Liver (tissue), 9 donors: Measurements from ENCODE around the gene LCN2. TPM values are rescaled to one million over a fixed set of nuclear protein-coding genes. Genes with fewer than 3 reads are reported as not detected.
A peak's percentile ranks its signal among the peaks of the same experiment; 100 is the strongest.

ENCODE experiments used
- DNase-seq: peaks from one replicate; pipeline ENCODE4 v3.0.0-alpha.2; 2017; ENCODE audit warnings: low spot score
- H3K27ac ChIP-seq, 2 donors: one replicate each; pipeline ENCODE4 v1.7.0; 2013; ENCODE audit warnings: inconsistent platforms in 2 of 2, low read length in 2 of 2, control low read depth in 1 of 2, low read depth in 1 of 2, mild to moderate bottlenecking in 1 of 2
- H3K27me3 ChIP-seq, 4 donors: one replicate each; pipeline versions ENCODE4 v1.6.1 to v1.7.0; 2013; ENCODE audit warnings: low read length in 3 of 4, inconsistent platforms in 1 of 4, mild to moderate bottlenecking in 1 of 4, moderate library complexity in 1 of 4; ENCODE audit not compliant: control insufficient read depth in 4 of 4, insufficient read depth in 4 of 4
- H3K36me3 ChIP-seq, 4 donors: one replicate each; pipeline versions ENCODE4 v1.6.1 to v1.7.0; 2013; ENCODE audit warnings: low read length in 3 of 4, mild to moderate bottlenecking in 3 of 4, low read depth in 1 of 4, moderate library complexity in 1 of 4; ENCODE audit not compliant: control insufficient read depth in 4 of 4, insufficient read depth in 3 of 4
- H3K4me1 ChIP-seq, 4 donors: one replicate each; pipeline versions ENCODE4 v1.6.1 to v1.7.0; 2013; ENCODE audit warnings: low read length in 3 of 4, mild to moderate bottlenecking in 3 of 4, moderate library complexity in 1 of 4; ENCODE audit not compliant: control insufficient read depth in 4 of 4, insufficient read depth in 4 of 4
- H3K4me3 ChIP-seq, 3 donors: one replicate each; pipeline versions ENCODE4 v1.6.1 to v1.7.0; 2013; ENCODE audit warnings: low read length in 3 of 3, control low read depth in 1 of 3, low read depth in 1 of 3, mild to moderate bottlenecking in 1 of 3
- H3K9ac ChIP-seq, 2 donors: one replicate each; pipeline ENCODE4 v1.7.0; 2013; ENCODE audit warnings: low read length in 2 of 2, mild to moderate bottlenecking in 2 of 2, moderate library complexity in 2 of 2, control low read depth in 1 of 2, low read depth in 1 of 2
- H3K9me3 ChIP-seq, 4 donors: one replicate each; pipeline versions ENCODE4 v1.6.1 to v1.7.0; 2013; ENCODE audit warnings: low read length in 3 of 4; ENCODE audit not compliant: control insufficient read depth in 4 of 4
- ATF3 ChIP-seq: IDR thresholded peaks from 2 replicates; pipeline ENCODE4 v1.6.1; 2016; ENCODE audit warnings: antibody characterized with exemption
- CTCF ChIP-seq: fragments of 150-350 bp; IDR thresholded peaks from 2 replicates; pipeline ENCODE4 v1.5.1; 2017; ENCODE audit warnings: improper control_type of control experiment, low read depth, low read length; ENCODE audit not compliant: missing input control
- EGR1 ChIP-seq, 2 donors: IDR thresholded peaks; 2 replicates each; pipeline ENCODE4 v1.6.1; 2016 to 2018; ENCODE audit warnings: antibody characterized with exemption in 2 of 2, low read depth in 2 of 2
- FOXA1 ChIP-seq: IDR thresholded peaks from 2 replicates; pipeline ENCODE4 v1.6.1; 2016; ENCODE audit warnings: antibody characterized with exemption
- FOXA2 ChIP-seq: IDR thresholded peaks from 2 replicates; pipeline ENCODE4 v1.6.1; 2016; ENCODE audit warnings: antibody characterized with exemption
- GABPA ChIP-seq, 2 donors: IDR thresholded peaks in 1 of 2; conservative IDR thresholded peaks in 1 of 2; 2 replicates each; pipeline ENCODE4 v1.6.1; 2016; ENCODE audit warnings: antibody characterized with exemption in 2 of 2, mild to moderate bottlenecking in 1 of 2, moderate library complexity in 1 of 2
- HNF4A ChIP-seq, 2 donors: conservative IDR thresholded peaks; 2 replicates each; pipeline ENCODE4 v1.6.1; 2016; ENCODE audit warnings: antibody characterized with exemption in 2 of 2, mild to moderate bottlenecking in 2 of 2
- HNF4G ChIP-seq: IDR thresholded peaks from 2 replicates; pipeline ENCODE4 v1.6.1; 2016; ENCODE audit warnings: antibody characterized with exemption
- JUND ChIP-seq, 2 donors: IDR thresholded peaks; 2 replicates each; pipeline ENCODE4 v1.6.1; 2016; ENCODE audit warnings: antibody characterized with exemption in 2 of 2
- NR2F2 ChIP-seq: IDR thresholded peaks from 2 replicates; pipeline ENCODE4 v1.6.1; 2016; ENCODE audit warnings: antibody characterized with exemption
- RAD21 ChIP-seq, 2 donors: IDR thresholded peaks; 2 replicates each; pipeline ENCODE4 v1.6.1; 2016; ENCODE audit warnings: antibody characterized with exemption in 2 of 2, mild to moderate bottlenecking in 2 of 2
- RXRA ChIP-seq, 2 donors: IDR thresholded peaks; 2 replicates each; pipeline ENCODE4 v1.6.1; 2017 to 2018; ENCODE audit warnings: antibody characterized with exemption in 2 of 2, mild to moderate bottlenecking in 1 of 2
- SP1 ChIP-seq: IDR thresholded peaks from 2 replicates; pipeline ENCODE4 v1.6.1; 2018; ENCODE audit warnings: antibody characterized with exemption, mild to moderate bottlenecking
- TAF1 ChIP-seq: conservative IDR thresholded peaks from 2 replicates; pipeline ENCODE4 v1.6.1; 2016; ENCODE audit warnings: antibody characterized with exemption, mild to moderate bottlenecking
- YY1 ChIP-seq: IDR thresholded peaks from 2 replicates; pipeline ENCODE4 v1.6.1; 2016; ENCODE audit warnings: antibody characterized with exemption, mild to moderate bottlenecking
- WGBS: extraction: QIAGEN DNeasy Blood & Tissue Kit; methylation state at CpG from one replicate; pipeline ENCODE4 v1.1.7; 2013; 5-methylcytosine and 5-hydroxymethylcytosine counted together
- polyA plus RNA-seq, 2 donors: library from polyadenylated mRNA; stranded (reverse) in 1 of 2; unstranded in 1 of 2; fragments of 200-250 nt in 1 of 2; fragments of >200 nt in 1 of 2; fragmentation: Nextera tagmentation in 1 of 2; extraction: Ambion mirVana in 1 of 2; gene quantifications; one replicate each; pipeline versions ENCODE4 v1.2.1 to v1.2.3, GENCODE V29; 2013 to 2015
- total RNA-seq, 2 donors: library from RNA; depleted of rRNA; stranded (reverse); fragments of >200 nt; gene quantifications; one replicate each; pipeline ENCODE4 v1.2.3, GENCODE V29; 2014
- TF ChIP-seq, protein P1 (sequence below): IDR thresholded peaks from 2 replicates; pipeline ENCODE4 v1.6.1; 2016; ENCODE audit warnings: antibody characterized with exemption
- TF ChIP-seq, protein P2 (sequence below): IDR thresholded peaks from 2 replicates; pipeline ENCODE4 v1.6.1; 2016; ENCODE audit warnings: antibody characterized with exemption, mild to moderate bottlenecking
- TF ChIP-seq, protein P3 (sequence below): IDR thresholded peaks from 2 replicates; pipeline ENCODE4 v1.6.1; 2016; ENCODE audit warnings: antibody characterized with exemption
- donor health status: healthy.
- donor health status: healthy.
- donor health status: healthy.
- donor health status: healthy.
- donor health status: healthy.

Gene LCN2
- total and polyA plus RNA-seq, 4 donors: 7.0 to 64.5 (median 10.4) TPM

GRCh38 chr9:128116104-128117083 lies 32.9 kb upstream of the LCN2 start:
- Histone ChIP-seq H3K9me3 (no peaks in the 10 kb centered on the region), H3K27me3 (no peaks in the 10 kb centered on the region), H3K27ac (peak overlapping the region; percentile 89 to 93), H3K4me1 (peaks cover 11 to 35% (median 24%) of the 10 kb centered on the region in 4 donors), H3K4me3 (no peak overlapping the region), H3K9ac (no peak overlapping the region), H3K36me3 (peaks cover 0 to 8% (median 2%) of the 10 kb centered on the region in 4 donors)
- TF ChIP-seq NR2F2 (no peak), YY1 (no peak), RXRA (IDR thresholded peaks at IDR 0.05) (no peak), ATF3 (no peak), HNF4G (no peak), GABPA (IDR thresholded peaks at IDR 0.05 in 1 of 2, conservative IDR thresholded peaks at IDR 0.05 in 1 of 2) (no peak), TAF1 (no peak), CTCF (no peak), HNF4A (conservative IDR thresholded peaks at IDR 0.05) (no peak), SP1 (no peak), RAD21 (IDR thresholded peaks at IDR 0.05) (no peak), FOXA1 (no peak), FOXA2 (no peak), JUND (IDR thresholded peaks at IDR 0.05) (no peak), EGR1 (IDR thresholded peaks at IDR 0.05; ENCODE audit: low read depth in 2 of 2) (no peak)
- TF ChIP-seq, protein P1, sequence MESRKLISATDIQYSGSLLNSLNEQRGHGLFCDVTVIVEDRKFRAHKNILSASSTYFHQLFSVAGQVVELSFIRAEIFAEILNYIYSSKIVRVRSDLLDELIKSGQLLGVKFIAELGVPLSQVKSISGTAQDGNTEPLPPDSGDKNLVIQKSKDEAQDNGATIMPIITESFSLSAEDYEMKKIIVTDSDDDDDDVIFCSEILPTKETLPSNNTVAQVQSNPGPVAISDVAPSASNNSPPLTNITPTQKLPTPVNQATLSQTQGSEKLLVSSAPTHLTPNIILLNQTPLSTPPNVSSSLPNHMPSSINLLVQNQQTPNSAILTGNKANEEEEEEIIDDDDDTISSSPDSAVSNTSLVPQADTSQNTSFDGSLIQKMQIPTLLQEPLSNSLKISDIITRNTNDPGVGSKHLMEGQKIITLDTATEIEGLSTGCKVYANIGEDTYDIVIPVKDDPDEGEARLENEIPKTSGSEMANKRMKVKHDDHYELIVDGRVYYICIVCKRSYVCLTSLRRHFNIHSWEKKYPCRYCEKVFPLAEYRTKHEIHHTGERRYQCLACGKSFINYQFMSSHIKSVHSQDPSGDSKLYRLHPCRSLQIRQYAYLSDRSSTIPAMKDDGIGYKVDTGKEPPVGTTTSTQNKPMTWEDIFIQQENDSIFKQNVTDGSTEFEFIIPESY: no peak
- TF ChIP-seq, protein P2, sequence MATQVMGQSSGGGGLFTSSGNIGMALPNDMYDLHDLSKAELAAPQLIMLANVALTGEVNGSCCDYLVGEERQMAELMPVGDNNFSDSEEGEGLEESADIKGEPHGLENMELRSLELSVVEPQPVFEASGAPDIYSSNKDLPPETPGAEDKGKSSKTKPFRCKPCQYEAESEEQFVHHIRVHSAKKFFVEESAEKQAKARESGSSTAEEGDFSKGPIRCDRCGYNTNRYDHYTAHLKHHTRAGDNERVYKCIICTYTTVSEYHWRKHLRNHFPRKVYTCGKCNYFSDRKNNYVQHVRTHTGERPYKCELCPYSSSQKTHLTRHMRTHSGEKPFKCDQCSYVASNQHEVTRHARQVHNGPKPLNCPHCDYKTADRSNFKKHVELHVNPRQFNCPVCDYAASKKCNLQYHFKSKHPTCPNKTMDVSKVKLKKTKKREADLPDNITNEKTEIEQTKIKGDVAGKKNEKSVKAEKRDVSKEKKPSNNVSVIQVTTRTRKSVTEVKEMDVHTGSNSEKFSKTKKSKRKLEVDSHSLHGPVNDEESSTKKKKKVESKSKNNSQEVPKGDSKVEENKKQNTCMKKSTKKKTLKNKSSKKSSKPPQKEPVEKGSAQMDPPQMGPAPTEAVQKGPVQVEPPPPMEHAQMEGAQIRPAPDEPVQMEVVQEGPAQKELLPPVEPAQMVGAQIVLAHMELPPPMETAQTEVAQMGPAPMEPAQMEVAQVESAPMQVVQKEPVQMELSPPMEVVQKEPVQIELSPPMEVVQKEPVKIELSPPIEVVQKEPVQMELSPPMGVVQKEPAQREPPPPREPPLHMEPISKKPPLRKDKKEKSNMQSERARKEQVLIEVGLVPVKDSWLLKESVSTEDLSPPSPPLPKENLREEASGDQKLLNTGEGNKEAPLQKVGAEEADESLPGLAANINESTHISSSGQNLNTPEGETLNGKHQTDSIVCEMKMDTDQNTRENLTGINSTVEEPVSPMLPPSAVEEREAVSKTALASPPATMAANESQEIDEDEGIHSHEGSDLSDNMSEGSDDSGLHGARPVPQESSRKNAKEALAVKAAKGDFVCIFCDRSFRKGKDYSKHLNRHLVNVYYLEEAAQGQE: no peak
- TF ChIP-seq, protein P3, sequence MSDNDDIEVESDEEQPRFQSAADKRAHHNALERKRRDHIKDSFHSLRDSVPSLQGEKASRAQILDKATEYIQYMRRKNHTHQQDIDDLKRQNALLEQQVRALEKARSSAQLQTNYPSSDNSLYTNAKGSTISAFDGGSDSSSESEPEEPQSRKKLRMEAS: no peak
- no peak for DNase-seq
- WGBS: 82% methylated on average over 16 of the region's 16 CpGs
